HG03103 (cell line): Measurements from ENCODE around the gene NR3C2.

ENCODE experiments used
- ATAC-seq: cut with Tn5 transposase; IDR thresholded peaks from one replicate; pipeline ENCODE4 v1.9.1; 2021; ENCODE audit warnings: low read depth; ENCODE audit not compliant: unreplicated experiment

NR3C2 gene

GRCh38 chr4:148435654-148436406 lies 6.4 kb downstream of the NR3C2 start:
- no peak for ATAC-seq

GRCh38 chr4:148434075-148434773 lies 8.0 kb downstream of the NR3C2 start:
- ATAC-seq, result no peak

GRCh38 chr4:148431401-148431800 lies 10.8 kb downstream of the NR3C2 start:
- no peak for ATAC-seq

- no peak for ATAC-seq
Measured at GRCh38 chr4:148430854-148431253, 11.4 kb downstream of the NR3C2 start.

- ATAC-seq, result no peak
Measured at GRCh38 chr4:148429206-148429605, 13.0 kb downstream of the NR3C2 start.

- ATAC-seq, result no peak
Measured at GRCh38 chr4:148426643-148427042, 15.6 kb downstream of the NR3C2 start.

GRCh38 chr4:148425327-148426110 lies 16.7 kb downstream of the NR3C2 start:
- ATAC-seq, result no peak

GRCh38 chr4:148420397-148420796 lies 21.8 kb downstream of the NR3C2 start:
- no peak for ATAC-seq

GRCh38 chr4:148415500-148415899 lies 26.7 kb downstream of the NR3C2 start:
- no peak for ATAC-seq

- no peak for ATAC-seq
Measured at GRCh38 chr4:148412460-148412994, 29.7 kb downstream of the NR3C2 start.

GRCh38 chr4:148405161-148405893 lies 36.9 kb downstream of the NR3C2 start:
- ATAC-seq, result no peak

- no peak for ATAC-seq
Measured at GRCh38 chr4:148398988-148399387, 43.2 kb downstream of the NR3C2 start.

GRCh38 chr4:148397771-148398170 lies 44.4 kb downstream of the NR3C2 start:
- ATAC-seq, result no peak

GRCh38 chr4:148396986-148397673 lies 45.1 kb downstream of the NR3C2 start:
- ATAC-seq, result no peak

- ATAC-seq, result no peak
Measured at GRCh38 chr4:148395771-148396170, 46.4 kb downstream of the NR3C2 start.

GRCh38 chr4:148391056-148391455 lies 51.2 kb downstream of the NR3C2 start:
- ATAC-seq, result no peak

- ATAC-seq, result no peak
Measured at GRCh38 chr4:148390311-148390710, 51.9 kb downstream of the NR3C2 start.

- ATAC-seq, result no peak
Measured at GRCh38 chr4:148380291-148380690, 61.9 kb downstream of the NR3C2 start.

GRCh38 chr4:148376151-148376550 lies 66.1 kb downstream of the NR3C2 start:
- ATAC-seq, result no peak

GRCh38 chr4:148375584-148375983 lies 66.6 kb downstream of the NR3C2 start:
- no peak for ATAC-seq
